KG1 (cell line): Measurements from ENCODE around the gene CAMTA1.
"Not testable (repeated sequence)": the region's sequence is repeated elsewhere in the genome, so short reads cannot be mapped to it uniquely, and the experiment has no call there.

Source experiments
- DNase-seq: peaks from one replicate; lab custom pipeline; 2025; lab: John Stamatoyannopoulos, UW

Gene CAMTA1

GRCh38 chr1:7679873-7680206 is 894.6 kb downstream of the CAMTA1 start:
- DNase-seq = no peak

GRCh38 chr1:7680207-7680954 is 895.1 kb downstream of the CAMTA1 start:
- peak; percentile 36 for DNase-seq

- DNase-seq = no peak
Observed at GRCh38 chr1:7680955-7681268, 895.7 kb downstream of the CAMTA1 start.

GRCh38 chr1:7681401-7681800 is 896.1 kb downstream of the CAMTA1 start:
- DNase-seq = no peak

GRCh38 chr1:7683521-7683920 is 898.3 kb downstream of the CAMTA1 start:
- DNase-seq = no peak

GRCh38 chr1:7684132-7684531 is 898.9 kb downstream of the CAMTA1 start:
- DNase-seq = no peak

GRCh38 chr1:7684861-7685635 is 899.8 kb downstream of the CAMTA1 start:
- DNase-seq = no peak

- no peak for DNase-seq
Observed at GRCh38 chr1:7686301-7686850, 901.1 kb downstream of the CAMTA1 start.

- no peak for DNase-seq
Observed at GRCh38 chr1:7687411-7687810, 902.2 kb downstream of the CAMTA1 start.

GRCh38 chr1:7688659-7689058 is 903.4 kb downstream of the CAMTA1 start:
- no peak for DNase-seq

GRCh38 chr1:7689307-7689706 is 904.1 kb downstream of the CAMTA1 start:
- not testable (repeated sequence) for DNase-seq

- DNase-seq = no peak
Observed at GRCh38 chr1:7690076-7690475, 904.8 kb downstream of the CAMTA1 start.

- no peak for DNase-seq
Observed at GRCh38 chr1:7690496-7691182, 905.4 kb downstream of the CAMTA1 start.

- DNase-seq = no peak
Observed at GRCh38 chr1:7691576-7691975, 906.3 kb downstream of the CAMTA1 start.

- DNase-seq = no peak
Observed at GRCh38 chr1:7692005-7692404, 906.8 kb downstream of the CAMTA1 start.

- not testable (repeated sequence) for DNase-seq
Observed at GRCh38 chr1:7693037-7693436, 907.8 kb downstream of the CAMTA1 start.

- no peak for DNase-seq
Observed at GRCh38 chr1:7693662-7694061, 908.4 kb downstream of the CAMTA1 start.

- no peak for DNase-seq
Observed at GRCh38 chr1:7694600-7695496, 909.6 kb downstream of the CAMTA1 start.

GRCh38 chr1:7695497-7696117 is 910.4 kb downstream of the CAMTA1 start:
- no peak for DNase-seq

GRCh38 chr1:7698641-7699040 is 913.4 kb downstream of the CAMTA1 start:
- no peak for DNase-seq

- DNase-seq = no peak
Observed at GRCh38 chr1:7702365-7702764, 917.1 kb downstream of the CAMTA1 start.
